Suprapubic skin (tissue), 4 donors: ENCODE measurements around the gene NPEPL1.
"Not testable (repeated sequence)": the region's sequence is repeated elsewhere in the genome, so short reads cannot be mapped to it uniquely, and the experiment has no call there.

Source experiments
- EP300 ChIP-seq: sonication (generic); formaldehyde crosslinking; IDR thresholded peaks from one replicate; pipeline ENCODE4 v1.6.1; 2017; ENCODE audit warnings: antibody characterized with exemption
- POLR2A ChIP-seq, 2 donors: fragments of 450-650 bp; IDR thresholded peaks; one replicate each; pipeline ENCODE4 v1.6.1; 2017; ENCODE audit warnings: antibody characterized with exemption in 2 of 2, mild to moderate bottlenecking in 2 of 2, moderate library complexity in 2 of 2
- POLR2AphosphoS5 ChIP-seq, 3 donors: sonication (generic); formaldehyde crosslinking; IDR thresholded peaks; one replicate each; pipeline ENCODE4 v1.6.1; 2017; ENCODE audit warnings: antibody characterized with exemption in 3 of 3
- TF ChIP-seq, protein P1 (sequence below), 2 donors: fragments of 200-600 bp in 1 of 2; fragments of 450-650 bp in 1 of 2; sonication (generic) in 1 of 2; IDR thresholded peaks; one replicate each; pipeline ENCODE4 v1.5.1; 2016 to 2019; ENCODE audit warnings: antibody characterized with exemption in 2 of 2, mild to moderate bottlenecking in 1 of 2, moderate library complexity in 1 of 2

GRCh38 chr20:58642896-58643295 is 49.7 kb upstream of the NPEPL1 start:
- not testable (repeated sequence) for TF ChIP-seq POLR2AphosphoS5 (IDR thresholded peaks at IDR 0.05); POLR2A (IDR thresholded peaks at IDR 0.05); EP300
- TF ChIP-seq, protein P1, sequence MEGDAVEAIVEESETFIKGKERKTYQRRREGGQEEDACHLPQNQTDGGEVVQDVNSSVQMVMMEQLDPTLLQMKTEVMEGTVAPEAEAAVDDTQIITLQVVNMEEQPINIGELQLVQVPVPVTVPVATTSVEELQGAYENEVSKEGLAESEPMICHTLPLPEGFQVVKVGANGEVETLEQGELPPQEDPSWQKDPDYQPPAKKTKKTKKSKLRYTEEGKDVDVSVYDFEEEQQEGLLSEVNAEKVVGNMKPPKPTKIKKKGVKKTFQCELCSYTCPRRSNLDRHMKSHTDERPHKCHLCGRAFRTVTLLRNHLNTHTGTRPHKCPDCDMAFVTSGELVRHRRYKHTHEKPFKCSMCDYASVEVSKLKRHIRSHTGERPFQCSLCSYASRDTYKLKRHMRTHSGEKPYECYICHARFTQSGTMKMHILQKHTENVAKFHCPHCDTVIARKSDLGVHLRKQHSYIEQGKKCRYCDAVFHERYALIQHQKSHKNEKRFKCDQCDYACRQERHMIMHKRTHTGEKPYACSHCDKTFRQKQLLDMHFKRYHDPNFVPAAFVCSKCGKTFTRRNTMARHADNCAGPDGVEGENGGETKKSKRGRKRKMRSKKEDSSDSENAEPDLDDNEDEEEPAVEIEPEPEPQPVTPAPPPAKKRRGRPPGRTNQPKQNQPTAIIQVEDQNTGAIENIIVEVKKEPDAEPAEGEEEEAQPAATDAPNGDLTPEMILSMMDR (IDR thresholded peaks at IDR 0.05) = not testable (repeated sequence)
